ENCODE results near the gene SPR. TPM values are rescaled to one million over a fixed set of nuclear protein-coding genes. Genes with fewer than 3 reads are reported as not detected.
A peak's percentile ranks its signal among the peaks of the same experiment; 100 is the strongest.

SPR gene
- total and polyA plus RNA-seq, 2 of the 13 experiments (the other 11 are each of a cell fraction or from before 2014, with no cell fraction given), result 34.0 to 96.0 TPM

DNA sequence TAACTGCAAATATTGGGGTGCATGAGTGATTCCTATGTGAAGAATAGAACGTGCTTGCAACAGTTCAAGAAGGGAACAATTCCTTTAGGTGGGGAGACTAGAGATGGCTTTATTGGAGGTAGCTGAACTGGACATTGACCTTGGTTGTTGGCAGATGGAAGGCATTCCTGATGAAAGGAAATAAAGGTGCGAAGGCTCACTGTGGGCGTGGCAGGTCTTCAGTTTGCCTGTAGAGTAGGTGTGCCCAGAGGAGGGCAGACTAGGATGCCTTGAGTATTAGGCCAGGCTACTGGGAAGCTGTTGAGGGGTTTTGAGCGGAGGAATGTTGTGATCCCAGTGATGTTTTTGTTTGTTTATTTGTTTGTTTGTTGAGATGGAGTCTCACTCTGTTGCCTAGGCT lies 2.8 kb downstream of the SPR start:
- peak overlapping the region; percentile 97 for H3K4me2 ChIP-seq (ENCODE audit: low read depth, low read length)
- peaks cover 0 to 8% of the 10 kb centered on the region in 2 experiments; a peak in 4 of 5 replicates for H3K27me3 ChIP-seq (ENCODE audit: control insufficient read depth in 1 of 2, insufficient read depth in 2 of 2, low read length in 2 of 2)
- CTCF ChIA-PET (ENCODE audit: low intra/inter-chr PET ratio, low total read pairs), result interaction anchor here (1.2 kb wide), 1 partner anchor 45 kb away, joined by 3 read pairs; no protein-coding TSS in a partner anchor
- FAIRE-seq (no peak), ATAC-seq (no peak), DNase-seq (ENCODE audit: low spot score) (no peak)
- peaks cover 4% of the 10 kb centered on the region for H3K79me2 ChIP-seq (ENCODE audit: insufficient read depth, low read length)
- H4K20me1 ChIP-seq (ENCODE audit: insufficient read depth, low read length), result peaks cover 23% of the 10 kb centered on the region
- intact Hi-C loops (cut with micrococcal nuclease; ENCODE audit: unreplicated experiment) (no loop called here), in situ Hi-C loops (cut with HindIII; ENCODE audit: extremely low pct_ligation_motif_present, low pct_unique_long_range_greater_than_20kb) (loop anchor here (5.0 kb wide), 2 partner anchors 47 to 287 kb away; no protein-coding TSS in a partner anchor)
- H2AFZ ChIP-seq (ENCODE audit: low read length), result no peak overlapping the region
- H3K9me3 ChIP-seq (ENCODE audit: low read length), result no peaks in the 10 kb centered on the region
- peaks cover 46% of the 10 kb centered on the region for H3K4me1 ChIP-seq (ENCODE audit: insufficient read depth, low read length)
- H3K4me3 ChIP-seq (replicated peaks in 1 of 3; ENCODE audit: insufficient read depth in 1 of 3, low read depth in 2 of 3, low read length in 3 of 3), result no peak overlapping the region
- BruUV-seq (replicated peaks), result no TSS peak
- H3K9ac ChIP-seq (ENCODE audit: insufficient read depth, low read depth, low read length), result no peak overlapping the region
- TF ChIP-seq HNRNPLL (IDR thresholded peaks at IDR 0.05; ENCODE audit: low read depth, low read length, poor library complexity, severe bottlenecking), result no peak
- no peak for TF ChIP-seq SSRP1 (CRISPR knock-in tag; IDR thresholded peaks at IDR 0.05)
- TF ChIP-seq ZNF207 (IDR thresholded peaks at IDR 0.05; ENCODE audit: borderline replicate concordance), result no peak
- TF ChIP-seq, protein P1, sequence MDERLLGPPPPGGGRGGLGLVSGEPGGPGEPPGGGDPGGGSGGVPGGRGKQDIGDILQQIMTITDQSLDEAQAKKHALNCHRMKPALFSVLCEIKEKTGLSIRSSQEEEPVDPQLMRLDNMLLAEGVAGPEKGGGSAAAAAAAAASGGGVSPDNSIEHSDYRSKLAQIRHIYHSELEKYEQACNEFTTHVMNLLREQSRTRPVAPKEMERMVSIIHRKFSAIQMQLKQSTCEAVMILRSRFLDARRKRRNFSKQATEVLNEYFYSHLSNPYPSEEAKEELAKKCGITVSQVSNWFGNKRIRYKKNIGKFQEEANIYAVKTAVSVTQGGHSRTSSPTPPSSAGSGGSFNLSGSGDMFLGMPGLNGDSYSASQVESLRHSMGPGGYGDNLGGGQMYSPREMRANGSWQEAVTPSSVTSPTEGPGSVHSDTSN (CRISPR knock-in tag; IDR thresholded peaks at IDR 0.05), result no peak
- no peak for TF ChIP-seq HOXD1 (CRISPR knock-in tag; IDR thresholded peaks at IDR 0.05)
- TF ChIP-seq, protein P2, sequence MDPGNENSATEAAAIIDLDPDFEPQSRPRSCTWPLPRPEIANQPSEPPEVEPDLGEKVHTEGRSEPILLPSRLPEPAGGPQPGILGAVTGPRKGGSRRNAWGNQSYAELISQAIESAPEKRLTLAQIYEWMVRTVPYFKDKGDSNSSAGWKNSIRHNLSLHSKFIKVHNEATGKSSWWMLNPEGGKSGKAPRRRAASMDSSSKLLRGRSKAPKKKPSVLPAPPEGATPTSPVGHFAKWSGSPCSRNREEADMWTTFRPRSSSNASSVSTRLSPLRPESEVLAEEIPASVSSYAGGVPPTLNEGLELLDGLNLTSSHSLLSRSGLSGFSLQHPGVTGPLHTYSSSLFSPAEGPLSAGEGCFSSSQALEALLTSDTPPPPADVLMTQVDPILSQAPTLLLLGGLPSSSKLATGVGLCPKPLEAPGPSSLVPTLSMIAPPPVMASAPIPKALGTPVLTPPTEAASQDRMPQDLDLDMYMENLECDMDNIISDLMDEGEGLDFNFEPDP (CRISPR knock-in tag; conservative IDR thresholded peaks at IDR 0.05), result 0 out of 2 replicates have a peak, but pooled peaks have one; percentile 53
- peaks cover 9 to 20% of the 10 kb centered on the region in 2 experiments for H3K36me3 ChIP-seq (replicated peaks in 1 of 2; ENCODE audit: control insufficient read depth in 1 of 2, insufficient read depth in 2 of 2, low read length in 2 of 2)
- H3K27ac ChIP-seq (ENCODE audit: extremely low read length, insufficient read depth, low read length), result no peak overlapping the region
- 93% methylated on average over 4 of the region's 4 CpGs for WGBS (ENCODE audit: low lambda C conversion rate)
- POLR2A ChIA-PET, result interaction anchor here (1.2 to 1.6 kb wide), 2 partner anchors 27 to 142 kb away, joined by 3 read pairs; no protein-coding TSS in a partner anchor
